GM12872 (cell line): ENCODE data around the gene EHMT1.

Experiments used
- CTCF ChIP-seq: IDR thresholded peaks from 3 replicates; pipeline ENCODE4 v1.5.1; 2011; ENCODE audit warnings: low read depth, mild to moderate bottlenecking, low read length, moderate library complexity; ENCODE audit not compliant: insufficient read depth

EHMT1 gene

DNA sequence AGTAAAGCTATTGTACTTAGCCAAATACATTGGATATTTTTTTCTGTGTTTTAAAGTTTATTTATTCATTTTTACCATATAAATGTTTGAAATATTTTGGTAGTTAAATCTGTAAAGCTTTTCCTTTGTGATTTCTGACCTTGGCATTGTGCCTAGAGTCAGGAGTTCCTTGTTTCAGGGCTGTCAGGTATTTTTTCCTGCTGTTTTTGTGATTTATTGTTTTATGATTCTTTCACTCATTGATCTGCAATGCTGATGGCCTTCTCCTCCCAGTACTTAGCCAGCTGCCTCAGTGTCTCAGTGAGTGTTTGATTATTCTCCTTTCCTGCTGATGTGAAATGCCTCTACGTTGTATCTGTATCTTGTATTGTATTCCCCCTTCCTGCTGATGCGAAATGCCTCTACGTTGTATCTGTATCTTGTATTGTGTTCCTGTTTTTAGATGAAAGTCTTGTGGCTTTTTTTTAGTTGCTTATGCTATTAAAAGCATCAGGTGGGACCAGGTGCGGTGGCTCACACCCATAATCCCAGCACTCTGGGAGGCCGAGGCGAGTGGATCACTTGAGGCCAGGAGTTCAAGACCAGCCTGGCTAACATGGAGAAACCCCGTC, 61.0 kb downstream of the EHMT1 start:
- no peak for TF ChIP-seq CTCF

DNA sequence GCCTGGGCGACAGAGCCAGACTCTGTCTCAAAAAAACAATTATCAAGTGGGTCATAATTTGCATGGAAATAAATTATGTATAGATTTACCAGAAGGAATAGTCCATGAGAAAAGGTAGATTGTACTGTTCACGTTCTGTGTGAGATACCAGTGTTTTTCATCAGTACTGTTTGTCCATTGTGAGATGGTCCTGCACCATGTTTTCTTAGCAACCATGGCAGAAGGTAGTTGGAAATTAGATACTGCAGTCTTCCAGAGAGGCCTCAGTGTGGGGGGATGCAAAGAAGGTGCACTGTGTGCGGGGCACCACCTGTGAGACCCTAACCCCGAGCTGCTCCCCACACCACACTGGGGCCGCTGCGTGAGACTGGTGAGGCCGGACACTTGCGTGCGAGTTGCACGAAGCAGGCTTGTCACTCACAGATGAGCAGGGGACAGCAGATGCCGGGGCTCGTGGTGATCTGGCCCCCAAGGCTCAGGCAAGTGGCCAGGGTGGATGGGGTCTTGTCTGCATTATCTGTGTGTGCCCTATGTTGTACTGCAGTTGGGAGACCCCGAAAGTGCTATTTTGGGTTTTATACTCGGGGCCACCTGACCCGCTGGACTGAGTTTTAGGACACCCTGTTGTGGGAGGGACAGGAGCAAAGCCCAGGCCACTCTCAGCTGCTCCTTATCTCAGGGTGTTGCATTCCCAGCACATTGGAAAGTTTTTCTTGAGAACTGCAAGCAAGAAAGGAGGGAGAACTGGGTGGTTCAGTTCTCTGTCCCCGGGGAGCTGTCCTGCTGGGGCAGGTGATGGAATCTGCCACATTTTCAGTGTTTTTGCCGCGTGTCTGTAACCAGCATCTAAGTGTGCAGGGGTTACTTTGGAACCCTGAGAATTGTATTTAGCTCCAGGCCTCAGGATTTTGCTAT, 61.9 kb downstream of the EHMT1 start:
- TF ChIP-seq CTCF, result no peak

DNA sequence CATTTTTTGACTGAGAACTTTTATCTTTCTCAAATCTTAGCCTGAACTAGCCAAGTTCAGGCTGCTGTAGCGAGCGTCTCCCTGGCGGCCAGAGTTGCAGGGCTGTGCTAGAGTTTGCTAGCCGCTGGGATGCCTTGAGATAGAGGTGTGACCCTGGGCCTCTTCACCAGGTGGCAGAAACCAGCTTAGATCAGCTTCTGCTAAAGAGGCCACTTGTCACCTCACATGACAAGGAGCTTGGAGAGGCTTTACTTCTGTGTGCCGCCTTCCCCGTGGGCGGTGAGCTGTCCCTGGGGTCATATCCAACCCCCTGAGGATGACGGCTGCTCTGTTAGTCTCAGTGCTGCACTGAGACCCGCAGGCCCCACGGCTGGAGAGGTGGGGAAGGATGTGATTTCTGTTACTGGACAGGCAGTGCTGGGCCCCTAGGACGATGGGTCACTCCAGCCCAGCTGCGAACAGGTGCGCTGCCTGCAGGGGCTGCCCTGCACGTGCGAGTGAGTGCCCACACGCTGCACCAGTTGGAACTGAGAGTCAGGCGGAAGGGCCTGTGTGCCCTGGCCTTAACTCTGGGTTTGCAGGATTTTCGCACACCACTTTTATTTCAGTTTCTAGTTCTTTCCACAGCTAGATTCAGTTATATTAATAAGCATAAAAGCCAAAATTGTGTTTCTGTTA, 63.8 kb downstream of the EHMT1 start:
- TF ChIP-seq CTCF, result no peak

- TF ChIP-seq CTCF, result no peak
Observed at GRCh38 chr9:137683262-137683864, 64.6 kb downstream of the EHMT1 start.

- TF ChIP-seq CTCF, result no peak
Observed at GRCh38 chr9:137685035-137685740, 66.4 kb downstream of the EHMT1 start.

- TF ChIP-seq CTCF, result no peak
Observed at GRCh38 chr9:137685741-137686420, 67.1 kb downstream of the EHMT1 start.
